ENCODE data around the gene PCDH9.

DNA sequence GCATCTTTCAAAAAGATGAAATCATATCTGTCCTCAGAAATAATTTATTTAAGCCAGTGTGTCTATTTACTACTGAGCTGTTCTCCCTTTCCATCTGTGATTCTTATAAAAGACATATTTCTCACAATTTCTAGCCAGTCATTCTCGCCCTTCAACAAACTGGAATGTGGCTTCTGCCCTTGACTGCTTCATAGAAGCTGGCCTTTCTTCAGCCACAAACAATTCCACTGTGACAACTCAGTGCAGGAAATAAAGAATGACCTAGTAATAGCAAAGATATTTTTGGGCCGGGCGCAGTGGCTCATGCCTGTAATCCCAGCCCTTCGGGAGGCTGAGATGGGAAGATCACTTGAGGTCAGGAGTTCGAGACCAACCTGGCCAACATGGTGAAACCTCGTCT lies 655.5 kb downstream of the PCDH9 start:
- TF ChIP-seq, protein P1, sequence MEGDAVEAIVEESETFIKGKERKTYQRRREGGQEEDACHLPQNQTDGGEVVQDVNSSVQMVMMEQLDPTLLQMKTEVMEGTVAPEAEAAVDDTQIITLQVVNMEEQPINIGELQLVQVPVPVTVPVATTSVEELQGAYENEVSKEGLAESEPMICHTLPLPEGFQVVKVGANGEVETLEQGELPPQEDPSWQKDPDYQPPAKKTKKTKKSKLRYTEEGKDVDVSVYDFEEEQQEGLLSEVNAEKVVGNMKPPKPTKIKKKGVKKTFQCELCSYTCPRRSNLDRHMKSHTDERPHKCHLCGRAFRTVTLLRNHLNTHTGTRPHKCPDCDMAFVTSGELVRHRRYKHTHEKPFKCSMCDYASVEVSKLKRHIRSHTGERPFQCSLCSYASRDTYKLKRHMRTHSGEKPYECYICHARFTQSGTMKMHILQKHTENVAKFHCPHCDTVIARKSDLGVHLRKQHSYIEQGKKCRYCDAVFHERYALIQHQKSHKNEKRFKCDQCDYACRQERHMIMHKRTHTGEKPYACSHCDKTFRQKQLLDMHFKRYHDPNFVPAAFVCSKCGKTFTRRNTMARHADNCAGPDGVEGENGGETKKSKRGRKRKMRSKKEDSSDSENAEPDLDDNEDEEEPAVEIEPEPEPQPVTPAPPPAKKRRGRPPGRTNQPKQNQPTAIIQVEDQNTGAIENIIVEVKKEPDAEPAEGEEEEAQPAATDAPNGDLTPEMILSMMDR (IDR thresholded peaks at IDR 0.05) = no peak
- TF ChIP-seq POLR2A (IDR thresholded peaks at IDR 0.05) = no peak

Measured in heart left ventricle (tissue), 13 donors.